HepG2 (cell line): ENCODE data around the gene F12. TPM values are rescaled to one million over a fixed set of nuclear protein-coding genes. Genes with fewer than 3 reads are reported as not detected.

ENCODE experiments used
- AHR ChIP-seq: IDR thresholded peaks from 2 replicates; pipeline ENCODE4 v1.6.1; 2018; ENCODE audit warnings: missing genetic modification reagents, missing compliant biosample characterization
- BCL6 ChIP-seq: IDR thresholded peaks from 2 replicates; pipeline ENCODE4 v1.6.1; 2016; ENCODE audit warnings: missing genetic modification reagents, missing compliant biosample characterization
- CAMTA2 ChIP-seq: sonication (generic); formaldehyde crosslinking; IDR thresholded peaks from 2 replicates; pipeline ENCODE4 v1.4.0; 2020; ENCODE audit warnings: mild to moderate bottlenecking, missing genetic modification reagents, borderline replicate concordance
- CC2D1A ChIP-seq: sonication (generic); formaldehyde crosslinking; IDR thresholded peaks from 2 replicates; pipeline ENCODE4 v1.8.1; 2023; ENCODE audit warnings: mild to moderate bottlenecking, missing genetic modification reagents
- EHMT2 ChIP-seq: fragments of 200-600 bp; sonication (generic); IDR thresholded peaks from 2 replicates; pipeline ENCODE4 v1.7.0; 2017; ENCODE audit warnings: antibody characterized with exemption, low read depth, low read length, borderline replicate concordance
- FIP1L1 ChIP-seq: fragments of 200-400 bp; formaldehyde crosslinking; IDR thresholded peaks from 2 replicates; pipeline ENCODE4 v1.6.1; 2018; ENCODE audit warnings: low read depth, mild to moderate bottlenecking, low read length, moderate library complexity, borderline replicate concordance; ENCODE audit not compliant: insufficient read depth
- RBM39 ChIP-seq: fragments of 200-400 bp; formaldehyde crosslinking; IDR thresholded peaks from one replicate; pipeline ENCODE4 v1.6.1; 2018; ENCODE audit warnings: antibody characterized with exemption, mild to moderate bottlenecking, low read depth, low read length; ENCODE audit not compliant: poor library complexity, severe bottlenecking
- ZNF430 ChIP-seq: sonication (generic); formaldehyde crosslinking; IDR thresholded peaks from 2 replicates; pipeline ENCODE4 v1.9.0; 2021; ENCODE audit warnings: mild to moderate bottlenecking, missing genetic modification reagents
- ZSCAN30 ChIP-seq: sonication (generic); formaldehyde crosslinking; IDR thresholded peaks from 2 replicates; pipeline ENCODE4 v1.5.0; 2020; ENCODE audit warnings: mild to moderate bottlenecking, missing genetic modification reagents
- polyA plus RNA-seq, 8 experiments: library from polyadenylated mRNA; depleted of rRNA in 3 of 8; stranded (reverse) in 7 of 8; unstranded in 1 of 8; fragments of >200 nt; fragmentation: Illumina TruSeq in 4 of 8; extraction: Trizol in 4 of 8; gene quantifications; 2 replicates each; pipeline versions ENCODE4 v1.2.1 to v1.2.3, GENCODE V29; 2011 to 2016; ENCODE audit warnings: low read depth in 4 of 8, missing spikeins in 1 of 8, mixed read lengths in 1 of 8; ENCODE audit not compliant: insufficient read depth in 1 of 8
- total RNA-seq, 5 experiments: library from RNA; depleted of rRNA; stranded (reverse); fragments of >200 nt; fragmentation: Illumina TruSeq; extraction: Trizol; gene quantifications; 2 replicates each; pipeline ENCODE4 v1.2.3, GENCODE V29; 2016; ENCODE audit warnings: low read depth in 1 of 5
- TF ChIP-seq, protein P1 (sequence below): sonication (generic); formaldehyde crosslinking; IDR thresholded peaks from 2 replicates; pipeline ENCODE4 v1.4.0; 2020; ENCODE audit warnings: mild to moderate bottlenecking, missing genetic modification reagents
- TF ChIP-seq, protein P2 (sequence below): sonication (generic); formaldehyde crosslinking; IDR thresholded peaks from 2 replicates; pipeline ENCODE4 v1.4.0; 2020; ENCODE audit warnings: missing genetic modification reagents, borderline replicate concordance
- TF ChIP-seq, protein P3 (sequence below): sonication (generic); formaldehyde crosslinking; IDR thresholded peaks from 2 replicates; pipeline ENCODE4 v1.9.0; 2021; ENCODE audit warnings: missing genetic modification reagents, mild to moderate bottlenecking, borderline replicate concordance
- TF ChIP-seq, protein P4 (sequence below): fragments of 450-650 bp; IDR thresholded peaks from 2 replicates; pipeline ENCODE4 v1.6.1; 2016

Gene F12
- total and polyA plus RNA-seq, 2 of the 13 experiments (the other 11 are each of a cell fraction or from before 2014, with no cell fraction given): 2.5 to 3.0 TPM

DNA sequence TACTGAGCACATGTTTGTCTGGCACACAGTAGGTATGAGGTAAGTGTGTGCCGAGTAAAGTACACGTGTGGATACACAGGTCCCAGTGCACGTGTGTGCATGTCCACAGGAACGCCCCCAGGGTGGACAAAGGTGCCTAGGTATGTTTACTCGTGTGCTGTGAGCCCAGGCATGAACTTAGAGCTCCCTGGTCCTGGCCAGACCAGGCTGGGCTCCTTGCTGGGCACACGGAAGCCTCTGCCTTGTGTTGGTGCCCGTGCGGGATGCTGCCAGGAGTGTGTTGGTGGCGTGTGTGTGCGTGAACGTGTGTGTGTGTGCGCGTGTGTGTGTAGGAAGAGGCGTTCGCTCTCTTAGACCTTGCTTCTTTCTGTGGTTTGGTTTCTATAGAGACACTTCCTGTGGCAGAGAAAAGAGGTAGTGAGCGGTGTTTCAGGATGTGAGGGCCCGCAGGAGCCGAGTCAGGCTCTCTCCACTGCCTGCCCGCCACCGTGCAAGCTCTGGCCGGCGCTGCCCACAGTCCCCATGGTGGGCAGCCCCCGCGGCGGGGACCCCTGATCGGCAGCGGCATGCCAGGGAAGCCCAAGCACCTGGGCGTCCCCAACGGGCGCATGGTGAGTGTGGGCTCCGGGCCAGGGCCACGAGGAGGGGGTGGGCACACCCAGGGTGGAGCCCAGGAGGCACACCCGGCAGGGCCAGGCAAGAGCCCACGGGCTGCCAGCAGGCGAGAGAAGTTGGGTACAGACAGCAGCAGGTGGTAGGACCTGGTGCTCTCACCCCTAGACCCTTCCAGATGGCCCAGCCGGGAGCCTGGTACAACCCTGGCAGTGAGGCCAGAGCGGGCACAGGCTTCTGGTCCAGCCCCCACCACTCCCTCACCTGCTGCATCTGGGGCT, 51.7 kb downstream of the F12 start, which contains the start of gene RGS14 (continued):
- no peak for TF ChIP-seq FIP1L1
- TF ChIP-seq RBM39: no peak
- TF ChIP-seq, protein P1, sequence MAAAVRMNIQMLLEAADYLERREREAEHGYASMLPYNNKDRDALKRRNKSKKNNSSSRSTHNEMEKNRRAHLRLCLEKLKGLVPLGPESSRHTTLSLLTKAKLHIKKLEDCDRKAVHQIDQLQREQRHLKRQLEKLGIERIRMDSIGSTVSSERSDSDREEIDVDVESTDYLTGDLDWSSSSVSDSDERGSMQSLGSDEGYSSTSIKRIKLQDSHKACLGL (CRISPR knock-in tag): no peak
- no peak for TF ChIP-seq CC2D1A
- TF ChIP-seq, protein P2, sequence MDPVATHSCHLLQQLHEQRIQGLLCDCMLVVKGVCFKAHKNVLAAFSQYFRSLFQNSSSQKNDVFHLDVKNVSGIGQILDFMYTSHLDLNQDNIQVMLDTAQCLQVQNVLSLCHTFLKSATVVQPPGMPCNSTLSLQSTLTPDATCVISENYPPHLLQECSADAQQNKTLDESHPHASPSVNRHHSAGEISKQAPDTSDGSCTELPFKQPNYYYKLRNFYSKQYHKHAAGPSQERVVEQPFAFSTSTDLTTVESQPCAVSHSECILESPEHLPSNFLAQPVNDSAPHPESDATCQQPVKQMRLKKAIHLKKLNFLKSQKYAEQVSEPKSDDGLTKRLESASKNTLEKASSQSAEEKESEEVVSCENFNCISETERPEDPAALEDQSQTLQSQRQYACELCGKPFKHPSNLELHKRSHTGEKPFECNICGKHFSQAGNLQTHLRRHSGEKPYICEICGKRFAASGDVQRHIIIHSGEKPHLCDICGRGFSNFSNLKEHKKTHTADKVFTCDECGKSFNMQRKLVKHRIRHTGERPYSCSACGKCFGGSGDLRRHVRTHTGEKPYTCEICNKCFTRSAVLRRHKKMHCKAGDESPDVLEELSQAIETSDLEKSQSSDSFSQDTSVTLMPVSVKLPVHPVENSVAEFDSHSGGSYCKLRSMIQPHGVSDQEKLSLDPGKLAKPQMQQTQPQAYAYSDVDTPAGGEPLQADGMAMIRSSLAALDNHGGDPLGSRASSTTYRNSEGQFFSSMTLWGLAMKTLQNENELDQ (CRISPR knock-in tag): no peak
- TF ChIP-seq, protein P3, sequence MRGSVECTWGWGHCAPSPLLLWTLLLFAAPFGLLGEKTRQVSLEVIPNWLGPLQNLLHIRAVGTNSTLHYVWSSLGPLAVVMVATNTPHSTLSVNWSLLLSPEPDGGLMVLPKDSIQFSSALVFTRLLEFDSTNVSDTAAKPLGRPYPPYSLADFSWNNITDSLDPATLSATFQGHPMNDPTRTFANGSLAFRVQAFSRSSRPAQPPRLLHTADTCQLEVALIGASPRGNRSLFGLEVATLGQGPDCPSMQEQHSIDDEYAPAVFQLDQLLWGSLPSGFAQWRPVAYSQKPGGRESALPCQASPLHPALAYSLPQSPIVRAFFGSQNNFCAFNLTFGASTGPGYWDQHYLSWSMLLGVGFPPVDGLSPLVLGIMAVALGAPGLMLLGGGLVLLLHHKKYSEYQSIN: no peak
- TF ChIP-seq CAMTA2 (CRISPR knock-in tag): no peak
- TF ChIP-seq AHR (CRISPR knock-in tag): no peak
- TF ChIP-seq EHMT2: no peak
- TF ChIP-seq, protein P4, sequence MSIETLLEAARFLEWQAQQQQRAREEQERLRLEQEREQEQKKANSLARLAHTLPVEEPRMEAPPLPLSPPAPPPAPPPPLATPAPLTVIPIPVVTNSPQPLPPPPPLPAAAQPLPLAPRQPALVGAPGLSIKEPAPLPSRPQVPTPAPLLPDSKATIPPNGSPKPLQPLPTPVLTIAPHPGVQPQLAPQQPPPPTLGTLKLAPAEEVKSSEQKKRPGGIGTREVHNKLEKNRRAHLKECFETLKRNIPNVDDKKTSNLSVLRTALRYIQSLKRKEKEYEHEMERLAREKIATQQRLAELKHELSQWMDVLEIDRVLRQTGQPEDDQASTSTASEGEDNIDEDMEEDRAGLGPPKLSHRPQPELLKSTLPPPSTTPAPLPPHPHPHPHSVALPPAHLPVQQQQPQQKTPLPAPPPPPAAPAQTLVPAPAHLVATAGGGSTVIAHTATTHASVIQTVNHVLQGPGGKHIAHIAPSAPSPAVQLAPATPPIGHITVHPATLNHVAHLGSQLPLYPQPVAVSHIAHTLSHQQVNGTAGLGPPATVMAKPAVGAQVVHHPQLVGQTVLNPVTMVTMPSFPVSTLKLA: peak; percentile 66
- no peak for TF ChIP-seq BCL6 (CRISPR knock-in tag)
- no peak for TF ChIP-seq ZSCAN30
- TF ChIP-seq ZNF430 (CRISPR knock-in tag): no peak
